Measurements from ENCODE around the gene OXER1.

Gene OXER1

DNA sequence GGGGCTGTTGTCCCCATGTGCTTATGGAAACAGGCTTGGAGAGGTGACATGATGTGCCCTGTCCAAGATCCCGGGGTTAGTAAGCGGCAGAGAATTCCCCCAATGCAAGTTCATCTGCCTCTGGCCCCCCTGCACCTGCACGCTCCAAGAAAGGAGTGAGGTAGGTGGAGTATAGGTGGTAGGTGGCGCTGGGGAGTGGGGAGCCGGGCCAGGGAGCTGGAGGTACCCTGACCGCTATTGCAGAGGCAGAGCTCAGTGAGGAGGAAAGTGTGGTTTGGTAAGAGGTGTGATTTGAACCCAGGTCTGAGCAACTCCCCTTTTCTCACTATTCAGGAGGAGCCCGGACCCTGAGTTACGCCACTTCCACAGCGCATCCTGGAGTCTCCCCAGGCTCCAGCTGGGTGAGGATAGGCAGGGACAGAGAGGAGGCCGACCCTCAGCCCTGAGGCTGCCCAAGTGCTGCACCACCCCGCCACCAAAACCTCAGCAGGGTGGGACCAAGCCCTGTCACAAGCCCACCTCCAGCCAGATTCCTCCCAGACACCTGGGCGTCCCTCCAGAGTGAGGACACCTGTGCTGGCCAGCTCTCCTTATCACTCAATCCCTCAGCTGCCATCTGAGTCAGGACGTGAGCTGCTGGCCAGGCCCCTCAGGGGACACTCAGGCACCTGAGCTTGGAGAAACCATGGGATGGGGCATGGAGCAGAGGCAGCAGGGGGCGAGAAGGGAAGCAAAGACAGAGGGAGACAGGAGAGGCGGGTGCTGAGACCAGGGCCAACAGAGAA, 22.8 kb upstream of the OXER1 start:
- peaks cover 7% of the 10 kb centered on the region for H3K4me1 Mint-ChIP-seq
- no peak overlapping the region for H3K27ac Mint-ChIP-seq
- H3K4me3 Mint-ChIP-seq = no peak overlapping the region
- peaks cover 18% of the 10 kb centered on the region for H3K27me3 Mint-ChIP-seq
- no peaks in the 10 kb centered on the region for H3K9me3 Mint-ChIP-seq
- H3K36me3 Mint-ChIP-seq = peaks cover 4% of the 10 kb centered on the region

DNA sequence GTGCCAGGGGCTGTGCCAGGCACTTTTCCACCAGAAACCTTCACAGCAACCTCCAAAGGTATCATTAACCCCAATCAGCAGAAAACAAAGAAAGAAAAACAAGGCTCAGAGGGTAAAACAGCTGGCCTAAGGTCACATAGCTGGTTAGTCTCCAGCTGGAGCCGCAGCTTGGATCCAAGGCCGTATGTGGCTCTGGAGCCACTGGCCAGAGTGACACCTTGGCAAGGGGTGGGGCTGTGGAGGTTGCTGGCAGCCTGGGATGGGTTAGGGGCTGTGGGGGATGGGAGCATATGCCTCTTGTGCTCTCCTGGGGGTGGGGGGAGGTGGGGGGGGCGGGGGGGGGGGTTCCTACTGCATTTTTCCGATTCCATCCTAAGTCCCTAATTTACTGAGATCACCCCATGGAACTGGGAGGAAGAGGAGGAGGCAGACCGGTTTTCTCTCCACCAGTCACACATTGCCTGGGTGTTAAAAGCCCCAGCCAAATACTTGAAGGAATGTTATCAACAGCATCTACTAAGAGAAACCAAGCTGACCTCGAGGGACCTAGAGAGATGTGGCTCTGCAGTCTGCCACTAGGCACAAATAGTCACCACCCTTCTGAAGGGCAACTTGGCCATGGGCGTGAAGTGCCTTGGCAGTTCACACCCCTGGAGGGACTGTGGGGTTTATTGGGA, 20.4 kb upstream of the OXER1 start:
- no peak overlapping the region for H3K27ac Mint-ChIP-seq
- peaks cover 2% of the 10 kb centered on the region for H3K36me3 Mint-ChIP-seq

DNA sequence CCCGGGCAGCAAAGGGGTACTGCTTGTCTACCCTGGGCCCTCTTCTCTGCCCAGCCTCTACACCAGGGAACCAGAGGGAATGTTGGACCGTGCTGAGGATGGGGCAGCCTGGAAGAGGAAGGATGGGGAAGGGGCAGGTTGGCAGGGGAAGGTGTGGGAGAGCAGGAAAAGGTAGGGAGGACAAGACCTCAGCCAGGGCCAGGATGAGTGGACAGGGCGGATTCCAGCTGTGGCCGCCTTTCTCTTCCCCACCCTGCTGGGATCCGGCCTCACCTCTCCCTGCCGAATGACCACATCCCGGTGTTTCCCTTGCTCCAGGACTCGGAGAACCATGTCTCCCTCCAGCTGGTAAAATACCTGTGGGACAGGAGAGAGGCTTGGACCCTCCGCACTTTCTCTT, 19.6 kb upstream of the OXER1 start:
- Mint-ChIP-seq H3K9me3 (no peaks in the 10 kb centered on the region), H3K4me3 (no peak overlapping the region), H3K36me3 (peaks cover 2% of the 10 kb centered on the region), H3K27me3 (no peaks in the 10 kb centered on the region), H3K4me1 (no peaks in the 10 kb centered on the region), H3K27ac (no peak overlapping the region)

More for the DNA sequence above, 20.4 kb upstream of the OXER1 start:
- no peaks in the 10 kb centered on the region for H3K4me1 Mint-ChIP-seq
- H3K4me3 Mint-ChIP-seq = no peak overlapping the region
- no peaks in the 10 kb centered on the region for H3K9me3 Mint-ChIP-seq
- peaks cover 2% of the 10 kb centered on the region for H3K27me3 Mint-ChIP-seq

DNA sequence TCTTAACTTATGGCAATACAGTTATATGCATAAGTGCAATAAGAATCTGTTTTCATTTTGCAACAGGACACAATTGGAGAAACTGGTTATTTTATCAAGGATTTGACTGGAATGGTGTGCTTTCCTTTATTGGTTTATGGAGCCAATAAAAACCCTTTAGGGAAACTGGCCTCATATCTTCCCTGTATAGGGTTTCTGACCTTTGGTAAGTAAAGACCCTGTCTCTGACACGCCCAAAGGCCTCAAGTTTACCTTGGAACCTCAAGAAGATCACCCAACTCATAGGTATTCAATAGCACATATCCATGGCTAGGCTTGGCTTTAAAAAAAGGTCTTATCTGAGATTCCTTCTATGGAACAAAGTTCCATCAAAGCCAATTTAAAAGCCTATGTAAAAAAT, 17.2 kb upstream of the OXER1 start:
- Mint-ChIP-seq H3K9me3 (no peaks in the 10 kb centered on the region), H3K27me3 (no peaks in the 10 kb centered on the region), H3K4me1 (peaks cover 13% of the 10 kb centered on the region), H3K27ac (no peak overlapping the region), H3K4me3 (no peak overlapping the region), H3K36me3 (peaks cover 2% of the 10 kb centered on the region)

DNA sequence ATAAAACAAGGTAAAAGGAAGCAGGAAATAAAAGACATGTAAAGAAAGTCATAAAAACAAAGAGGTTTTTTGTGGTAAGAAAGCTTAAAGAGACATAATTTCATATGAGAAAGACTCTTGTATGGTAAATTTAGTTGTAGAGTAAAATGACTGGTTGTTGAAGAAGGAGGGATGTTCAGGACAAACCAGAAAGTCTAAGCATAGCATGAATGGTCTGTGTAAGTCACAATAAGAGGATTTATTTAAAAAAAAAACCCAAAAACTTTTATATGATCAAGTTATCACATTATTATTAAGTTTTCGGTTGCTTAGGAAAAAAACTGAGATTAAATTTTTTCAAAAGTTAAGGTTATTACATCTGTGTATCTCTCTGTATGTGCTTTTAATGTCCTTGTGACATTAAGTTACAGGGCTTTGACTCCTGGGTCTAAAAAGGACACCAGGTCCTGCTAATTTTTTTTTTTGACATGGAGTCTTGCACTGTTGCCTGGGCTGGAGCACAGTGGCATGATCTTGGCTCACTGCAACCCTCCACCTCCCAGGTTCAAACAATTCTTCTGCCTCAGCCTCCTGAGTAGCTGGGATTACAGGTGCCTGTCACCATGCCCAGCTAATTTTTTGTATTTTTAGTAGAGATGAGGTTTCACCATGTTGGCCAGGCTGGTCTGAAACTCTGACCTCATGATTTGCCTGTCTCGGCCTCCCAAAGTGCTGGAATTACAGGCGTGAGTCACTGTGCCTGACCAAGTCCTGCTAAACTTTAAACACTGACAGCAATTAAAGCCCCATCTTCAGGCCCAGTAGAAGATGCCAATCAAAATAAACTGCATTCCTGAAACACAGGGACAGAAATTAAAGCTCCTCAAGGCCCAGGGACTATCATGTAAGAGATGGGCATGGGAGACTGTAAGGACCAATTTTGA, 14.2 kb upstream of the OXER1 start:
- peak overlapping the region; percentile 26 for H3K27ac Mint-ChIP-seq
- no peaks in the 10 kb centered on the region for H3K27me3 Mint-ChIP-seq
- no peak overlapping the region for H3K4me3 Mint-ChIP-seq
- H3K9me3 Mint-ChIP-seq = no peaks in the 10 kb centered on the region
- peaks cover 2% of the 10 kb centered on the region for H3K36me3 Mint-ChIP-seq
- peaks cover 30% of the 10 kb centered on the region for H3K4me1 Mint-ChIP-seq

DNA sequence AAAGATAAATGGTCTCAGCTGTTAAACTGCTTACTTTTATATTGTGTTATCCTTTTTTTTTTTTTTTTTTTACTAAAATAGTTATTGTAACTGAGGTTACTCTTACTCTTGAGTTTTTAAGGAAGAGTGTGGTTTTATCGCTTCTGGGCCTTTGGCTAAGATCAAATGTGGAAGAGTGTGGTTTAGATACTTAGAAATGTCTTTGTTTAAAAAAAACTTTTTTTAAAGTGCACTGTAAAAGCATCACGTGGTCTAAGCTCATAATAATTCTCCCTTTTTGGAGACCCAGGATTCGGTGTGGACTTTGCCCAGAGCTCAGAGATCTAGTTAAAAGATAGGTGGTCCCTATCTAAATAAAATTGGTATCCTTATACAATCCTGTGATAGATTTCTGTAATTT, 11.9 kb upstream of the OXER1 start:
- H3K4me3 Mint-ChIP-seq = no peak overlapping the region
- no peaks in the 10 kb centered on the region for H3K27me3 Mint-ChIP-seq
- no peaks in the 10 kb centered on the region for H3K36me3 Mint-ChIP-seq
- no peaks in the 10 kb centered on the region for H3K9me3 Mint-ChIP-seq
- peaks cover 30% of the 10 kb centered on the region for H3K4me1 Mint-ChIP-seq
- H3K27ac Mint-ChIP-seq = no peak overlapping the region

DNA sequence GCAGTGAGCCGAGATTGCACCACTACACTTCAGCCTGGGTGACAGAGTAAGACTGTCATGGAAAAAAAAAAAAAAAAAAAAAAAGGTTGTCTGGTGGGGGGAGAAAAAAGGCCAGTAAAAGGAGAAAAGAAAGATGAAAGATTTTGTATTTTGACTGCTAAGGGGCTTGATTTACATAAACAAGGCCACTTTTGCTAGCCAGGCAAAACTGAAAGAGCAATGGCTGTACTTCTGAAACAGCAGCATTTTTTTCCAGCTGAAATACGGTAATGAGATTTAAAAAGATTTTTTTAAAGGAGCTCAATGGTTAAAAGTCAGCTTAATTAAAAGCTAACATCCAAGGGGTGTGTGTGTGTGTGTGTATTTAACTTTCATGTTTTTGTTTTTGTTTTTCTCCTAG, 11.3 kb upstream of the OXER1 start:
- H3K9me3 Mint-ChIP-seq = no peaks in the 10 kb centered on the region
- no peaks in the 10 kb centered on the region for H3K27me3 Mint-ChIP-seq
- no peaks in the 10 kb centered on the region for H3K36me3 Mint-ChIP-seq
- peak overlapping the region; percentile 17 for H3K27ac Mint-ChIP-seq
- peaks cover 30% of the 10 kb centered on the region for H3K4me1 Mint-ChIP-seq
- H3K4me3 Mint-ChIP-seq = peak overlapping the region; percentile 7

DNA sequence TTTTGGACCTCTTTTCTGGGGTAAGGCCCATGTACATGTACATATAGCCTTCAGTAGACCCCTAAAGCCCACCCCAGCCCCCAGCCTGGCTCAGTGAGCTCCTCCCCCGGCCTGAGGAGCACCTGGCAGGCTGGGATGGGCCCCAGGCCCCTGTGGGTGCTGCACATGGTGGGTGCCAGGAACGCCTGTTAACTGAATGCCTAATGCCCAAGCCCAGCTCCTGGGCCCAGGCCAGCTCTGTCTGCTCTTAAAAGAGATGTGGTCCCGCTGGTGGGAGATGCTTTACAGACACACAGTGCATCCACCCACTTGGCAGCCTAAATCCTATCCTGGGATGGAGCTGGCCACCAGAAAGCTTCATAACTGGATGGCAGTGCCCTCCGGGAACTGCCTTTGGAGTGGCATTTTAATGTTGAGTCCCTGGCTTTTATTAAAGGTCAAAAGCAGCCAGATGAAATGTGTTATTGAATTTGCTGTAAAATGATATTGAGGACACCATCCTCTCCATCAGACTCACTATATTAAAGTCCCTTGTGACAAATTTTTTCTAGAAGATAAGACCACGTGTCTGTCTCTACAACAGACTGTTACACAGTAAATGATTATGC, 7.7 kb upstream of the OXER1 start:
- H3K9me3 Mint-ChIP-seq = no peaks in the 10 kb centered on the region
- peaks cover 21% of the 10 kb centered on the region for H3K4me1 Mint-ChIP-seq
- no peaks in the 10 kb centered on the region for H3K27me3 Mint-ChIP-seq
- no peak overlapping the region for H3K4me3 Mint-ChIP-seq
- no peaks in the 10 kb centered on the region for H3K36me3 Mint-ChIP-seq
- no peak overlapping the region for H3K27ac Mint-ChIP-seq

DNA sequence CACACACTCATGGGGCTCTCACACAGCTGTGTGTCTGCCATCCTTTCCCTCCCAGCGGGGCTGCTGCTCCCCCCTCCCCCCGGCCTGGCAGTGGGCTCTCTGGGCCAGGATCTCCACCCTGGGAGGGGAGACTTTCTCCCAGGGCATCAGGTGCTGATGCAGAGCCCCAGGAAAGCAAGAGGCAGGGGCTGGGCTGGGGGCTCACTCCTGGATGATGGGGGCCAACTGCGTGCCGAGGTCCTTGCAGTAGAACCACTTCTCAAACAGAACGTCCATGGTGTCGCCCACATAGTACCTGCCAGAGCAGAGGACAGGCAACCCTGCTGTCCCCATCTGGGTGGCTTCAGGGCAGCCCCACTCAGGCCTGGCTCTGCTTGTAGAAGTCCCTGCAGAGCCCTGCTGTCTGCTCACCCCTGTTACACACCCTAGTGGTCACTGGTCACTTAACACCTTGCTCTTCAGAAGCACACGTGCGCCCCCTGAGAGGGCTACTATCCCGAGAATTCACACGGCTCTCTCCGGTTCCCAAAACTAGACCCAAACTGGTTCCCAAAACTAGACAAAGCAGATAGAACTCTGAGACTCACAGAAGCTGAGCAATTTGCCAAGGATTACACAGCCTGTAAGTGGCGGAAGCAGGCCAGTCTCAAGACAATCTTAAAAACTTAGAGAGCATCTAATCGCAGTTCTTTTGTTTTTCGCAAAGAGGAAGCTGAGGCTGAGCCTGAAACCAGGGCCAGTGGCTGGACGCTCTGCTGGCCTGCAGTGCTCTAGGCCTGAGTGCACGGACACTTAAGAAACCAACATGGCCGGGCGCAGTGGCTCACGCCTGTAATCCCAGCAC, 6.6 kb upstream of the OXER1 start:
- Mint-ChIP-seq H3K27ac (no peak overlapping the region), H3K4me1 (peaks cover 11% of the 10 kb centered on the region), H3K36me3 (no peaks in the 10 kb centered on the region), H3K4me3 (no peak overlapping the region), H3K27me3 (no peaks in the 10 kb centered on the region), H3K9me3 (no peaks in the 10 kb centered on the region)

DNA sequence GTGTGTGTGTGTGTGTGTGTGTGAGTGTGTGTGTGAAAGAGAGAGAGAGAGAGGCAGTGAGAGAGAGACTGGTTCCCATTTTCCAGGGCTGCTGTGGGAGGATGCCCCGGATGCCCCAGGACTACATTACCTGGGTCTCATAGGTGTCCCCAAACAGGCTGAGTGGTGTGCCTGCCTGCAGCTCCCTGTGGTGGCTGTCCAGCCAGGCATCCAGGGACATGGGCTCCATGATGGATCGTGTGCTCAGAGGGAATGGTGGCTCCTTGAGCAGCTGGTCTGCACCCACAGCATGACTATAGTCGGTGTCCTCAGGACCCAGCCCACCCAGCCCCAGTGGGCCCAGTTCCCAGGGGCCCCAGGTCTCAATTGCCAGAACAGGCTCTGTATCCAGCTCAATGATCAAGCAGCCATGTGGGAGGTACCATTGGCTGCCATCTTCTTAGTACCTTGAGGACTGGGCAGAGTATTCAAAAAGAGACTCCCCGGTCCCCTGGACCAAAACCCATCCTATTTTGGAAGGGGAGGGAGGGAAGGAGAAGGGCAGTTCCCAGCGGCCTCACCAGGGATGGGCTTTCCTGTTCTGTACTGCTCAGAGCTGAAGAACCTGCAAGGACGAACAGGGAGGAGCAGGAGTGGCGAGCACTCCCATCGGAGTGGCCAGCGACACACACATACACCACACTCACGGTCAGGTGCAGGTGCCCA, 5.8 kb upstream of the OXER1 start:
- H3K27ac Mint-ChIP-seq = no peak overlapping the region
- no peaks in the 10 kb centered on the region for H3K9me3 Mint-ChIP-seq
- peaks cover 3% of the 10 kb centered on the region for H3K4me1 Mint-ChIP-seq
- no peaks in the 10 kb centered on the region for H3K27me3 Mint-ChIP-seq
- no peaks in the 10 kb centered on the region for H3K36me3 Mint-ChIP-seq
- H3K4me3 Mint-ChIP-seq = no peak overlapping the region

DNA sequence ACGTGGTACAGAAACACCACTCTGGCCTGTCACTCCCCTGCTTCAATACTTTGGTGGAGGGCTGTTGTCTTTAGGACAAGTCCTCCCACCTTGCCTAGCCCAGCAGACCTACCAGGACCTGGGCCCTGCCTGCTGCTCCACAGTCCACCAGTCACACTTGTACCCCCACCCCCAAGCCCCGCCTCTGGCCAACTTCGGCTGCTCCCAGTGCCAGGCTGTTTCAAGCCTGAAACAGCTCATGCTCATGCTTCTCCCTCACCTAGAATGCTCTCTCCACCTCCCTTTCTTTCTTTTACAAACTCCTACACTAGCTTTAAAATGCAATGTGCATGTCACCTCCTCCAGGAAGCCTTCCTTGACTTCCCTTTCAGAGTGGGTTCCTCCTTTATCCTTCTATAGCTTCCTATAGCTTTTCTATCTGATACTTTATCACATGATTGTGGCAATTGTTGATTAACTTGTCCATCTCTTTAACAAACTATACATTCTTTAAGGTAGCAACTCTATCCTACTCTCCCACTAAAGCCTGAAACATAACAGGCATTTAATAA, 4.8 kb upstream of the OXER1 start:
- H3K27me3 Mint-ChIP-seq = no peaks in the 10 kb centered on the region
- H3K4me3 Mint-ChIP-seq = no peak overlapping the region
- H3K4me1 Mint-ChIP-seq = no peaks in the 10 kb centered on the region
- H3K27ac Mint-ChIP-seq = no peak overlapping the region
- no peaks in the 10 kb centered on the region for H3K36me3 Mint-ChIP-seq
- no peaks in the 10 kb centered on the region for H3K9me3 Mint-ChIP-seq

DNA sequence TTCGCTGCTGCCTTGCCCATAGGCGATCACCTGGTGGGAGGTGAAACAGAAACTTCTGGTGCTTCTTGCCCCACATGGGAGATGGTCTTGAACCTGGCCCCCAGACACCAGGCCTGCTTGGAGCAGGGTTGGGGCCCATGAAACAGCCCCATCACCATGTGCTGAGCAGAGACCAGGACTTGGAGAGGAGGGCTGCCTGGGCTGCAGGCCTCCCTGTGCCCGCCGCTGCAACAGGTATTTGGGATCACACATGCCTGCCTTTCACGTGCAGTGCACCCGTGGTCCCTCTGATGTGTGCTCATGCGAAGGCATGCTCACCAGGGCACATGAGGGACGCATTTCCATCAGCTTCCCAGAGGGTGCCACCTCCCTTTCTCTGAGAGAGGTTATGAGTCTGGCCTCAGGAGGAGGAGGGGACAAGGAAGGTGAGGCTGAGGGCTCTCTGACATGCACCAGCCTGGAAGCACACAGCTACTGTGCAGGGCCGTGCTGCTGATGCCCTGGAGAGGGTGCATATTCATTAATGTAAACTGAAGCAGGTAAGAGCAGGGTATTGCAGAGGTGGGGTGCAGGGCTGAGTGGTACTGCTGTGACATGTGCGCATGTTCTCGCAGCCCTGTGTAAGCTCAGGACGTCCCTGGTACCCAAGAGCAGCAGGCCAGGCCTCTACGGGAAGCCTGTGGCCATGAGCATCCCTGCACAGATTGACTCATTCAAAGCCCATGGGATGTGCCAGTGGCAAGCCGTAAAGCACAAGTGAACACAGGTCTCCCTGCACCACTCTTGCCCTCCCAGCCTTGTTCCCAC, 4.2 kb upstream of the OXER1 start:
- no peaks in the 10 kb centered on the region for H3K4me1 Mint-ChIP-seq
- H3K9me3 Mint-ChIP-seq = no peaks in the 10 kb centered on the region
- H3K27ac Mint-ChIP-seq = no peak overlapping the region
- no peak overlapping the region for H3K4me3 Mint-ChIP-seq
- no peaks in the 10 kb centered on the region for H3K27me3 Mint-ChIP-seq
- H3K36me3 Mint-ChIP-seq = no peaks in the 10 kb centered on the region

DNA sequence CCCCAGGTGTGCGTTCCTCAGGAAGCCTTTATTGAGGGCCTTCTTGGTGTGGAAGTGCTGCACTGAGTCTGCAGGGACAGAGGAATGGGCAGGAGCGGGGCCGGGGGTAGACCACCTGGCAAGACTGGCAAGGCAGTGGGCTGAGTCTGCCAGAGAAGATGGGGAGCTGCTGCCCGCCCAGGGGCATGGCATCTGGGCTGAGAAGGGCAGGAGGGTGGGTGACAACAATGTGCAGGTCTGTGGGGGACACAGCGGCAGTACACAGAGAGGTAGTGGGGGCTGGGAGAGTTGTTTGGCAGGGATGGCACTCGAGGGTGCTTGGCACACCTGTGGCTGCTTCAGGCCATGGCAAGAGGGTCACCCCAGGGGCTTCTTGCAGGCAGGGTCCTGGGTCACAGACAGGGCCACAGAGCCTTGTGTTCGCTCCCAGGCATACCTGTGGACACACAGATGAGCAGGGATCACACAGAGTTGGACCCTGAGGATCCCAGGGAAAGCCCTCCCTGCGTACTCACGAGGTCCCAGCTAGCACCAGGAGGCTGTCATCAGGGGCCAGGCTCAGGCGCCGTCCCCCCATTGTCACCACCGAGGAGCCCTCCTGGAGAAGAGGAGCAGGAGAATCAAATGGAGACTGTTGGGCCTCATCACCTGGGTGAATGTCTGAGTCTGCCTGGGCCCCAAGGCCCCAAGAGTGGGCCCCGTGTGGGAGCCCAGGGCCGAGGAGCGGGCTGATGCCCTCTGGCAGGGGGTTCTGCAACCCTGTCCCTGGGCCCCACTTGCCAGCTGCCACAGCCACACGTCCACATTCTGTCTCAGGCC, 3.4 kb upstream of the OXER1 start:
- H3K27ac Mint-ChIP-seq = no peak overlapping the region

More for the DNA sequence above, 3.4 kb upstream of the OXER1 start:
- Mint-ChIP-seq H3K9me3 (no peaks in the 10 kb centered on the region), H3K27me3 (no peaks in the 10 kb centered on the region), H3K4me1 (no peaks in the 10 kb centered on the region), H3K4me3 (no peak overlapping the region), H3K36me3 (peaks cover 2% of the 10 kb centered on the region)
